Putamen (tissue), 1 donor: Measurements from ENCODE around the gene NR3C1.
A peak's percentile ranks its signal among the peaks of the same experiment; 100 is the strongest.

Source experiments
- DNase-seq: peaks from one replicate; pipeline ENCODE4 v3.0.0-alpha.2; 2016; ENCODE audit warnings: low spot score

NR3C1 gene

GRCh38 chr5:143426437-143426991, 23.0 kb upstream of the NR3C1 start:
- no peak for DNase-seq

DNA sequence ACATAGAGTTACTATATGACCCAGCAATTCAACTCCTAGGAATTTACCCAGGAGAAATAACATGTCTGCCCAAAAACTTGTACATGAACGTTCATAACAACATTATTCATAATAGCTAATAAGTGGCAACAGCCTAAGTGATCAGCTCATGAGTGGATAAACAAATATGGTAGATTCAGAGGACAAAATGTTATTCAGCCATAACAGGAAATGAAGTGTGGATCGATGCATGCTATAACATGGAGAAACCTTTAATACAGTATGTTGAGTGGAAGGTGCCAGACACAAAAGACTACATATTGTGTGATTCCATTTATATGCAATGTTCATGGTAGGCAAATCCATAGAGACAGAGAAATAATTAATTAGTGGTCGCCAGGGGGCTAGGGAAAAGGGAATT, 22.3 kb upstream of the NR3C1 start:
- DNase-seq = no peak

GRCh38 chr5:143418140-143418866, 14.8 kb upstream of the NR3C1 start:
- no peak for DNase-seq

- DNase-seq = no peak
These were observed 14.1 kb upstream of the NR3C1 start for GRCh38 chr5:143417503-143418139.

DNA sequence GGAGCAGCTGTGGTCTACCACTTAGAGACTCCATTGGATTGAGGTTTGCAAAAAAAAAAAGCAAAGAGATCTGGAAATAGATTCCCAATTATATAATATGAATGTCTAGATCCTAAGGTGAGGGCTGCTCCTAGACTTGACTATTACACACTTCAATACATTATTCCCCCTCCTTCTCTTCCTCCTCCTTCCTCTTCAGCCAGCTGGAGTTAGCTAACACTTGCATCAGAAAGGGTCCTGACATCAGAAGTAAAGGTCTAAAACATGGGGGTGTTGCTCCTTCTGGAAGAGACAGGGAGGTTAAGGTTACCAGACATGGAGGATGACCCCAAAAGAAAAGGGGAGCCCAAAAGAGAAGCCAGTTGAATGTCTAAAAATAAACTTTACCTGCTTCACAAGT, 12.9 kb upstream of the NR3C1 start:
- DNase-seq = no peak

DNA sequence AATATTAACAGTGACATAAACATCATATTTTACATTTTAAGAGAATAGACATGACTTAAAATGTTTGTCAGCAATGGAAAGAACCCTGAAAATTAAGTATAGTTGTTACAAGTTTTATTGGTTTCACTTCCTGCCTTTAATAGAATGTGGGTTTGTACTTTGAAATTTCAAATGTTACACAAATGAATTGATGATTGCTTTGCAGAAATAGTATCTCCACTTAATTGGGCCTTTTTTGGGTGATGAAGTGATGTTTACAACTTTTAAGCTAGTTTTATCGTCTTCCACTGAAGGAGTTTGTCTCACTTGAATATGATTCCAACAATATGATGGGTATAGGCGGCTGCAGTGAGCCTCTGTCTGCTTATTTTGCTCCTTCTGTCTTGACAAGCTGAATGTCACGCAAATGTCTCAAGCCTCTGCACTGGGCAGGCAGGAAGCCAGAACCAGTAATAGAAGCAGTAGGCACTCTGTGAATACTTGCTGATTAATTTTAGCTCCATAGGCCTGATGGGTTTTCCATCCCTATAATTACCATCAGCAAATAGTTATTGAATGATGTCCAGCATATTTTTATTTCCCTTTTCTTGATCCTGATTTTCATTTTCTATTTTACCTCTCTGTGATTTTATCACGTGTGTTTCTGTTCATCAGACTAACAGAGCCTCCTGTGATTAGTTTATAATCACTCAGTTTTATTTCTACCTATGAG, 10.6 kb upstream of the NR3C1 start:
- no peak for DNase-seq

DNA sequence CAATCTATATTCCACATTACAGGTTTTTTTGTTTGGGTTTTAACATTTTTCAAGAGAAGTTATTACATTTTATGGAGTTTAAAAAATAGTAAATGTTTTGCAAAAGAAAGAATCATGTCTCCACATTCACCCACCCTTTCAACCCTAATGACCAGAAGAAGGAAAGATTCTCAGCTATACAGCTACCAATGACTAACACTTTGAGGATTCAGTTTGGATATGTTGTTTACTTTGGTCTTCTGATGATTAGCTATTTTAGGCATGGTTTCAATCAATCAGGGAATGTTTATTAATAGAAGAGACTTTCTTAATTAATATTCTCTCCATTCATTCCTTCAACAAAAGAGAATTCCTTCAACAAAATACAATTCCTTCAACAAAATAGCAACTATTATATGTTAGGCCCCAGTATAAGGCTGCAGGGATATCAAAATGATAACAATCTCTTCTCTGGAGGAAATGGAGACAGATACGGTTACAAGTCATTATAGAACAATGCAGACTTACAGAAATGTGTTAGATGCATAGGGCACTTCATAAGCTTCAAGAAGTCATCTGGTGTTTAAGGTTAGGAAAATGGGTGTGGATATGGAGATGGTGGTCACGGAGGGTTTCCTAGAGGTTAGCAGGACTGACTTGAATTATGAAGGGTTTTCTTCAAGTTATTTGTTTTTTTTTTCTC, 9.3 kb upstream of the NR3C1 start:
- no peak for DNase-seq

GRCh38 chr5:143409926-143410325, 6.4 kb upstream of the NR3C1 start:
- no peak for DNase-seq

DNA sequence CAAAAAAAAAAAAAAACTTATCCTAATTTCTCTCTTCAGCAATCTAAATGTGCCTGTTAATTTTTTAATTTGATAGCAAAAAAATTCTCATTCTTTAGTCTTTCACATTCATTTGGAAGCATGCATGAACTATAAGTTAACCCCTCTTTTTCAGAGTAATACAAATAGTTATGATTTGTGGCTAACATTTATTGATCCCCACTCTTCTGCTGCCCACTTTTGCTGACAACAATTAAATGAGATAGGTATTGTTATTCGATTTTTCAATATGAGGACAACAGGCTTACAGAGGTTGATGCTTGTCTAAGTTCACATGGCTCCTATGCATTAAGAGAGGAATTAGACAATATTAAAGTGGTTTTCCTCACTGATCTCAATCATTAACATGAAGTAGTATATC, 2.9 kb upstream of the NR3C1 start:
- DNase-seq = no peak

DNA sequence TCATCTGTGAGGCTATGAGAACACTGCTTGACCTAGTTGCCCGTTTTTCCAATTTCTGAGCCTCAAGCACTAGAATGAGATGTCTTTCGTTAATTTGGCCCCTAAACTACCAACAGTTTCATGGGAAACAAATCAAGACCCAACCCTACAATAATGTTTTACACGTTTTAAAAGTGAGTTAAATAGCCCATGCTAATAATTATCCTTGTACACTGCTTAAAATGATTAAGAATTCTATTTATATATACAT, 2.3 kb upstream of the NR3C1 start:
- DNase-seq = no peak

- DNase-seq = peak; percentile 87
These were observed 1.8 kb upstream of the NR3C1 start for GRCh38 chr5:143405063-143405848.

- peak; percentile 83 for DNase-seq
These were observed 1.1 kb upstream of the NR3C1 start for GRCh38 chr5:143404416-143405062.

GRCh38 chr5:143403334-143403592, 223 bp downstream of the NR3C1 start:
- no peak for DNase-seq

DNA sequence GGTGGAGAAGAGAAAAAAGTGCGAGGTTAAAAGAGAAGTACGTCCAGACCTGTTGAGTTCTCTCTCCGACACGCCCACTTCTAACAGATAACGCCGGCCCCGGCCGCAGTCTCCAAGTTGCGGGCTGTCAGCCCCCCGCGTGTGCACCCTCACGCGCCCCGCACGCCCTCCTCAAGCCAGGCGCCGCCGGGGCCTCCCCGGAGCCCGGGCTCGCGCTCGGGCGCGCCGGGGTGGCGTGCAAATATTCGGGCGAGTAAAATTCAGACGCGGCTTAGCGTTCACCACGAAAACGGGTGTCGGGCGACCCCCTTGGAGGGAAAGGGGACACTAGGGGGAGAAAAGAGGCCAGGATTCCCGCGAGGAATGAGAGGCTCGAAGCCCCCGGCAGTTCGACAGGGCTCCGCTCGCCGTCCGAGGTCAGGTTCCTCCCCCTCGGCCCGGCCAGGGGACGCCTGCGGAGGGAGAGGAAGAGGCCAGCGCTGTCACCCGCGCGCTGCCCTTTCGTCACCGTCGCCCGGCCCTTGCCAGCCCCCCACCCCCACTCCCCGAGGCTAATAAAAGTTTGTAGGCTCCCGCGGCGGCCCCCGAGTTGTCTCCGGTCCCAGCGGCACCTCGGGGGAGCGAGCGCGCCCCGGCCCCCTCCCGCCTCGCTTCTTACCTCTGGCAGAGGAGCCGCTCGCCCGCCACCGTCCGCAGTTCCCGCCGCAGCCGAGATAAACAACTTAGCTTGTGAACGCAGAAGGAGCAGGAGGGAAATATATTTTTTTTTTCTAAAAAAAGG, 743 bp downstream of the NR3C1 start:
- DNase-seq = peak; percentile 57

DNA sequence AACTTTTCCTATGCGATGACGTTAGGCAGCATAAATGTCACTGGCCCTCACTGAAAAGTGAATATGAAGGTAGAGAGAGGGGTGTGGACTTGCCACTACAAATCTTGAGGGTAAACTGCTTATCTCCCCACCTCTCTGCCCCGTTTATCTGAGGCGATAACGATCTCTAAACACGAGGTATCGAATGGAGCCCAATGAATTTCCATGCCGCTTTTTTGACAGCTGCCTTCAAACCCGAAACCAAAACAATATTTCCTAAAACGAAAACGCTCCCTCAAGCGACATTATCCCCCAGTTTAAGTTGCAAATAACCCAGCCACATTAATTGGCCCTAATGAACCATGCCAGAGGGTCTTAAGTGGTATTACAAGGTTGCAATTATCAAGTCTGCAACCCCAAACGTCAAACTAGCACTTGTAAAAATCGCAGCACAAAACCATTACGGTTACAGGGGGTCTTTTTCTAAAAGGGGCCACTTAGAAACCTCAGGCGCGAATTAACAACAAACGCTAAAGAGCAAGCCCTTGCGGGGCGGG, 1.4 kb downstream of the NR3C1 start:
- peak; percentile 17 for DNase-seq

DNA sequence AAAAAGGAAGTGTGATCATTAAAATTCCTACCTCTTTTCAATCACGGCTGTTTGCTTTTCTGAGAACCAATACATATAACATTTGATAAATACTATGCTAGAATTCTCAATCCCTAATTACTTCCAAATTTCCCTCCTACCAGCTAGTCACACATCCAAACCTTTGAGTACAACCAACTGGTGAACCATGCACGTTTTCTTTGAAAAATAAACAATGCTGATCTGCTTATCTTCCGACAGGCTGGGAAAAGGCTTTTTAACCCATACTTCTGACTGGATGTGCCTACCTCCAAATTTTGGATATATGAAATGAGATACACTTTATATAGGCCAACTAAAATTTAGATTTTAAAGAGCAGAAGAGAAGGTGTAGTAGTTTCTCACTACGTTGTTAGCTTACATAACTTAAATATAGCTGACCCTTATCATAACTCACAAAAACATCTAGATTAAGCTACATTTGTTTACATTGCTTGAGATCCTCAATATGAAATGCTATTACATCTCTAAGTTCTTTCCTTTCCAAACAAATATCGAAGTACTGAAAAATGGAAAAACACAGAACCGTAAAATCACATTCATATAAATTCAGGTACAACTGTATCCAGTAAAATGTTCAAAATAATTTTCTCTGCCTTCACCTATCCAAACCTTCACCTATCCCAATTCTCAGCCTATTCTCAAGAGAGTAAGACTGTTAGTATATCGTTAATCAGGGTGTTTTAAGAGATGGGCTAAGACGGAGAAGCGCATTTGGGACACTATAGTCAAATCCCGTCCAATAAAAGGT, 2.1 kb downstream of the NR3C1 start:
- DNase-seq = no peak

DNA sequence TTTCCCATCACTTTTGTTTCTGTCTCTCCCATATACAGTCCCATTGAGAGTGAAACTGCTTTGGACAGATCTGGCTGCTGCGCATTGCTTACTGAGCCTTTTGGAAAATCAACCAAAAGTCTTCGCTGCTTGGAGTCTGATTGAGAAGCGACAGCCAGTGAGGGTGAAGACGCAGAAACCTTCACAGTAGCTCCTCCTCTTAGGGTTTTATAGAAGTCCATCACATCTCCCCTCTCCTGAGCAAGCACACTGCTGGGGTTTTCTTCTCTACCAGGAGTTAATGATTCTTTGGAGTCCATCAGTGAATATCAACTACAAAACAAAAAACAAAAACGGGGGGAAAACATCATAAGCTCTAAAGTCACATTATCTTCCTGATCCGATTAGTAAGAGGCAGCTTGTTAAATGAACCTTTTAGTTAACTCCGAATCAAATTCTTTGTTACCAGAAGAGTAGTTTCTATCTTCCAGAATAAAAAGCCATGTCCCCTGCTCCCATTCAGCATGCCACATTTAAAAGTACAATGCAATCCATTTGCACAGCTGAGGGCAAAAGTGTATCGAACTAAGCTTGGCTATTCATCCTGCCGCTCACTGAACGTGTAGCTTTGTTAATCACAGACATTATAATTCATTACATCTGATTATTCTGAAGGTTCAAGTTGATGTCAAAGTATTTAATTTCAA, 2.8 kb downstream of the NR3C1 start:
- peak; percentile 66 for DNase-seq

GRCh38 chr5:143399616-143400540, 3.6 kb downstream of the NR3C1 start:
- peak; percentile 34 for DNase-seq
